Kidney glomerular epithelial cell (primary cell): ENCODE results near the gene HSP90AB1.

Source experiments
- DNase-seq: peaks from one replicate; lab custom pipeline; 2025; lab: John Stamatoyannopoulos, UW

HSP90AB1 gene

DNA sequence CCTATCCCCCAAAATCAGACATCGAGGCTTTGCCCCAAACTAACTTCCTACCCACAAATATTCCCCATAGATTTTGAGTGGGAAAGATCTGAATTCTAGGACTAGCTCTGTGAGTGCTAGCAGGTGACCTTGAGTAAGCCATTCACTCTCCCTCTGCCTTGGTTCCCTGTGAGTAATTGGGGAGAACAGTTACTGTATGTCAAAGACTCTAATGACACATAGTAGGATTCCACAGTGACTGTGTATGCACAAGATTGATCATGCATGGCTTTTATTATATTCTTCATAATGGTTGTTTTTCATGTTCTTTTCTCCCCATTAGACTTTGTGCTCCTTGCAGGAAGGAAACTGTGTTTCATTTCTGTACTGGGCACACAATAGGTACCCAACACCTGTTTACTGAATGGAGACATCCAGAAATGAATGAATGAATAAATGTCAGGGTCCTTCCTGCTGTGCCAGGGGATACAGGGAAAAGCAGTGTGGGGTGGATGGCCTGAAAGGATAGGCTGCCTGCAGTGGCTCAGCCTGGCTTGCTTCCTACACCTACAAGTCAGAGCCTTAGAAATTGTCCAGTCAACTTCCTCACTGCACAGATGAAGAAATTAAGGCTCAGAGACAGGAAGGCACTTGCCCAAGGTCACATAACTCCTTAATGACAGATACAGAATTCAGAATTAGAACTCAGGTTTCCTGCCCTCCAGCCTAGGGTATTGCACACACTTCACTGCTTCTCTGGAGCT, 22.4 kb downstream of the HSP90AB1 start:
- DNase-seq, result no peak

- no peak for DNase-seq
Measured at GRCh38 chr6:44269921-44270525, 23.1 kb downstream of the HSP90AB1 start, which contains the start of gene TMEM151B. Gene TMEM151B, plus strand, starts transcription at chr6:44270450. Its CDS starts 293 bp downstream, at chr6:44270743.

DNA sequence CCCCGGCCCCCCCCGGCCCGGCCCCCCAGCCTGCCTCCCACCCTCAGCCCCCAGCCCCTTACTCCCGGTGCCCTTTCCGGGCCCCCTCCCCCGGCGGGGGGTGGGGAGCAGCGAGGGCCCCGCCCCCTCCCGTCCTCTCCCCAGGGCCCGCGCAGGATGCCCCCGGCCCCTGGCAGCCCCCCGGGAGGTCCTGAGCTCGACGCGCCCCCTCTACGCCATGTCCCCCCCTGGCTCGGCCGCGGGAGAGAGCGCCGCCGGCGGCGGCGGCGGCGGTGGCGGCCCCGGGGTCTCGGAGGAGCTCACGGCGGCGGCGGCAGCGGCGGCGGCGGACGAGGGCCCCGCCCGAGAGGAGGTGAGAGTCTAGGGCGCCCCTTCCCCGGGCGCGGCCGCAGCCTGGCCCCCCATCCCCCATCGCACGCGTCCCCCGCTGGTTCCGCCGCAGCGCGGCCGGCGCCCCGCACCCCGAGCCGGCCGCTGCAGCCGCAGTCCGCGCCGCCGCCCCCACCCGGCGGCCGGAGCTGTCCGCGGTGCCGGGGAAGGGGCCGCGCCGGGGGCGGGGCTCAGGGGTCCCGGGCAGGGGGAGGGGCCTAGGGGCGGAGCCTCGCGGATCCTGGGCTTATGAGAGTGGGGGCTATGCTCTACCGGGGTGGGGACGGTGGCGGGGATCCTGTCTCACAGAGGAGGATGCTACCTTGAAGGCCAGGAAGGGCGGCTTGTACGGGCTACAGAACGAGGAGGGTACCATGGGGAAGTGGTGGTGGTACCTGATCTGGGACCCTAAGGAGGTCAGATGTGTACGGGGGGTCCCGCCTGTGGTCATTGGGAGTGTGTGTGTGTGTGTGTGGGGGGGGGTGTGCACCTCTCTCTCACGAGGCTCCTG, 23.9 kb downstream of the HSP90AB1 start:
- DNase-seq, result no peak

DNA sequence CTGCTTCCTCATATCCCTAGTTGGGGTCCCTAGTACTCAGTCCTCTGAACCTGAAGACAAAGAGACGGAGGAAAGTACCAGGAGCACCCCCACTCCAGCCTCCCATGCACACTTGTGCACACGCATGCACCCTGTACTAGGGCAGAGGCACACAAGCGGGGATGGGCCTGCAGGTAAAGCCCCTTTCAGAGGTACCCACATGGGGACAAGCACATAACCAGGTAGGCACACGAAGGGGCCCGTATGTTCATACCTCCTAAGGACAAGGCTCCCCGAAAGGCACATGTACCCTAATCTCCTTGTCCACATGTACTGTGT, 24.5 kb downstream of the HSP90AB1 start:
- DNase-seq, result no peak

GRCh38 chr6:44271914-44272313, 25.0 kb downstream of the HSP90AB1 start:
- no peak for DNase-seq

GRCh38 chr6:44272529-44272928, 25.6 kb downstream of the HSP90AB1 start:
- DNase-seq, result no peak

GRCh38 chr6:44272999-44273566, 26.2 kb downstream of the HSP90AB1 start:
- DNase-seq, result no peak

GRCh38 chr6:44273617-44274016, 26.7 kb downstream of the HSP90AB1 start:
- no peak for DNase-seq

DNA sequence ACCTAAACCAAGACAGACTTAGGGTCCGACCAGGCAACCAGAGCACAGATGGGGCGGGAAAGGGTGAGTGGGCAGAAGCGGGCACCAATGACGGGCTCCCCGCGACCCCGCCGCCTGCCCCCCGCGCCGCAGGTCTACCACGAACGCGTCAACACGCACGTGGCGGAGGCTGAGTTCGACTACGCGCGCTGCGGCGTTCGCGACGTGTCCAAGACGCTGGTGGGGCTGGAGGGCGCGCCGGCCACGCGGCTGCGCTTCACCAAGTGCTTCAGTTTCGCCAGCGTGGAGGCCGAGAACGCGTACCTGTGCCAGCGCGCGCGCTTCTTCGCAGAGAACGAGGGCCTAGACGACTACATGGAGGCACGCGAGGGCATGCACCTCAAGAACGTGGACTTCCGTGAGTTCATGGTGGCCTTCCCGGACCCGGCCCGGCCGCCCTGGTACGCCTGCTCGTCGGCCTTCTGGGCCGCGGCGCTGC, 28.4 kb downstream of the HSP90AB1 start:
- DNase-seq, result no peak

DNA sequence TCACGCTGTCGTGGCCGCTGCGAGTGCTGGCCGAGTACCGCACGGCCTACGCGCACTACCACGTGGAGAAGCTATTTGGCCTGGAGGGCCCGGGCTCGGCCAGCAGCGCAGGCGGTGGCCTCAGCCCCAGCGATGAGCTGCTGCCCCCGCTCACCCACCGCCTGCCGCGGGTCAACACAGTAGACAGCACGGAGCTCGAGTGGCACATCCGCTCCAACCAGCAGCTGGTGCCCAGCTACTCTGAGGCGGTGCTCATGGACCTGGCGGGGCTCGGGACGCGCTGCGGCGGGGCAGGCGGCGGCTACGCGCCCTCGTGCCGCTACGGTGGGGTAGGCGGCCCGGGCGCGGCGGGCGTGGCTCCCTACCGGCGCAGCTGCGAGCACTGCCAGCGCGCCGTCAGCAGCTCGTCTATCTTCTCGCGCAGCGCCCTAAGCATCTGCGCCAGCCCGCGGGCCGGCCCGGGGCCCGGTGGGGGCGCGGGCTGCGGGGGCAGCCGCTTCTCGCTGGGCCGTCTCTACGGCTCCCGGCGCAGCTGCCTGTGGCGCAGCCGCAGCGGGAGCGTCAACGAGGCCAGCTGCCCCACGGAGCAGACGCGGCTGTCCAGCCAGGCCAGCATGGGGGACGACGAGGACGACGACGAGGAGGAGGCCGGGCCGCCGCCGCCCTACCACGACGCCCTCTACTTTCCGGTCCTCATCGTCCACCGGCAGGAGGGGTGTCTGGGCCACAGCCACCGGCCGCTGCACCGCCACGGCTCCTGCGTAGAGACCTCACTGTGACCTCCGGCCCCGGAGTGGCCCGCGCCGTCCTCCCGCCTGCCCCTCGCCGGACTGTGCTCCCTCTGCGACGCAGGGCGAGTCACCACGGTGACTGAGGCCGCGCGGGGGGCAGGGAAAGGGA, 29.1 kb downstream of the HSP90AB1 start:
- DNase-seq, result no peak

- no peak for DNase-seq
Measured at GRCh38 chr6:44276667-44277640, 30.1 kb downstream of the HSP90AB1 start.

DNA sequence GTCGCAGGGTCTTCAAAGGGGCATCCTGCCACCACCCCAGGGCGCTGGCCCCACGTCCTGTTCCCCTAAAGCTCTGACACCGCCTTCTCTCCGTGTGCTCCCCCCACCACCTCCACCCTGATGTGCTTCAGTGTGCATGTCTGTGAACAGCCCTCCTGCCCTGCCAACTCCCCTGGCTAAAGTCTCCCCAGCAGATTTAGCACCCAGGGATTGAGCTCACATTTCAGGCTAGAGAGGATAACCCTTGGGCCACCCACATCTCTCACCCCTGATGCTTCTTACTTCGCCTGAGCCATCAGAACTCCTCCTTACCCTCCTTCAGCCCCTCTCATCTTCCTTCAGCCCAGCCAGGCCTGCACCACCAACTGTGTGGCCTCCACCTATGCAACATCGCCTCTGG, 30.9 kb downstream of the HSP90AB1 start:
- no peak for DNase-seq

GRCh38 chr6:44278315-44278714, 31.4 kb downstream of the HSP90AB1 start:
- no peak for DNase-seq

DNA sequence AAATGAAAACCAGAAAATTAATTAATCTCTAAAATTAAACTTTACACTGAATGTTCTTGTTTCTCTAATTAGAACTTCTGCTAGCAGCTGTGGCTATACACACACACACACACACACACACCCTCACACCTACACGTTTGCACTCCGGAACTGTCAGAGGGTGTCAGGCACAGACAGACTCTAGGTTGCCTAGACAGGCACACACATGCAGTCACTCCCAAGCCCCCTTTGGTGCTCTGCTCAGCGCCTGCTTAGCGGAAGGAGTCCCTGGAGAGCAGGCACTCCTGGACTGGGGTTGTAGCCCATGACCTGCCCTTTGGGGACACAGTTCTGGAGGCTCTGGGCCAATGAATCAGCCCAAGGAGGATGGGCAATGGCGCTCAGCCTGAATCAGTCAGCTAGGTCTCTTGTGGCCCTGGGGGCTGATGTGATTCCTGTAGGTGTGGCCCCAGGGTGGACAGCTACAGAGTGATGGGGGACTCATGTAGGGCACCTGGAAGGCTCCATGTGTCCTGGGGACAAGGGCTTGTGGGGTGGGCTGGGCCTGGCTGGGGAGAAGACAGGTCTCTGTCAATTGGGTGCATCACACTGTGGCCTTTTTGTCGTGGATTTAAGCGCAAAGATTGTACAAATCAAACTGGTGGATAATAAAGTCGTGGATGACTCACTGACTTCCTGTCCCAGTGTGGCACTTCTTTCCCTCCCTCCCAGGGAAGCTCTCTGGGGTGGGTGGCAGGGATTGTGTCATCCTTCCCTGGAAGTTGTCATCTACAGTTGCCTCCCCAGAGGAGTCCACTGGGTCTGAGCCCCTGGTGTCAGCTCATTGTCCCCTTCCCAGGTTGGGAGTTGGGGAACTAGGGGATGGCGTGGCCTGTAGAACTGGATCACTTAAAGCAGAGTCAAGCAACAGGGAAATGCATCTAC, 32.1 kb downstream of the HSP90AB1 start:
- DNase-seq, result no peak

- no peak for DNase-seq
Measured at GRCh38 chr6:44284121-44284520, 37.2 kb downstream of the HSP90AB1 start.

DNA sequence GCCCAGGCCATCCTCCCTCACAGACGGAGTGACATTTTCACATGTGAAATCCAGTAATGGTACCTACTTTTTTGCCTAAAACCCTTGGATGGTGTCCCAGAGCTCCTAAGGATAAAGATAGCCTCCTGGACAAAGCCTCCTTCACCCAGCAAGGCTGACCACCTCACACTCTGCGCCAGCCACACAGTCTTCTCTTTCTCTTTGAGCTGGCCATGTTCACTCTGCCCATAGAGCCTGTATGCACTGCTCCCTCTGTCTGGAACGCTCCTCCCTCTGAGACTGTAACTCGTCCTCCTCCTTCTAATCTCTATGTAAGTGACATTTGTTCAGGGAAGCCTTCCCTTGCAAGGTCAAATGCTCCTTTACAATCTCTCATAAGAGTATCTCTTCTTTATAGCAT, 38.0 kb downstream of the HSP90AB1 start:
- DNase-seq, result no peak

DNA sequence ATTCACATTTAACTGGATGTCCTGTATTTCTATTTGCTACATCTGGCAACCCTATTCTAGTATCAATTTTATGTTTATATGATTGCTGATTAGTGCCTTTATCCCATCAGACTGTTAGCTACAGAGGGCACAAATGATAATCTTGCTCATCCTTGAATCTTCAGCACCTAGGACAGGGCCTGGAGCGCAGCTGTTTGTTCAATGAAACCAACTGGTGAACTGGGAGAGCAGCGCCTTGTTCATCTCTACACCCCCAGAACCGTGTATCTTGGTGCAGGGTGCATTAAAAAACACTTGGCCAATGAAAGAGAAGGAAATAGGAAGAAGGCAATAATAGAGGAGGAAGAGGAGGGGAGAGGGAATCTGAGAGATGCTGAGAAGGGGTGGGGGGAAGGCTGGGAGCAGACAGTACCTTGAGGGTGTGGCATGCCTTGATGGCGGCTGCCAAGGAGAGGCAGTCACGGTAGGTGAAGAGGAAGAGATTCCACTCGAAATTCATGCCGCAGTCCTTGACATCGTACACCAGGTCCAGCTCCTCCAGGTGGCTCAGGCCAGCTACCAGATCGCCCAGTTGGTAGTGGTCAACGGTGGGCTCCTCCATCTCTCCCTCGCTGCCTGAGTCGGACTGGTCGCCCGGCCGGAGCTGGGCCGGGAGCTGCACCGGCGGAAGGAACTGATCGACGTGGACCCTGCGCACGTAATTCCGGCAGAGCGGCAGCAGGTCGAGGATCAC, 38.8 kb downstream of the HSP90AB1 start:
- peak; percentile 27 for DNase-seq

DNA sequence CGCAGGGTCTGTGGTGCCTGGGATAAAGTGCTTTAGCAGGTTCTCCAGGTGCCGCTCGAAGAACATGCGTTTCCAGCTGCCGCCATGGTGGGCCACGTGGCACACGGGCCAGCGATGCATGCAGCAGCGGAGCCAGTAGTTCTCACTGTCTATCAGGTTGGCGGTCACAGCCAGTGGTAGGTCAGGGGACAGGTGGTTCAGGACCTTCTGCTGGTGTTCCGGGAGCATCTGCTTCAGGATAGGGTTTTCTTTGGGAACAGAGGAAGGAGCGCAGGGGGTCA, 39.3 kb downstream of the HSP90AB1 start:
- DNase-seq, result no peak

DNA sequence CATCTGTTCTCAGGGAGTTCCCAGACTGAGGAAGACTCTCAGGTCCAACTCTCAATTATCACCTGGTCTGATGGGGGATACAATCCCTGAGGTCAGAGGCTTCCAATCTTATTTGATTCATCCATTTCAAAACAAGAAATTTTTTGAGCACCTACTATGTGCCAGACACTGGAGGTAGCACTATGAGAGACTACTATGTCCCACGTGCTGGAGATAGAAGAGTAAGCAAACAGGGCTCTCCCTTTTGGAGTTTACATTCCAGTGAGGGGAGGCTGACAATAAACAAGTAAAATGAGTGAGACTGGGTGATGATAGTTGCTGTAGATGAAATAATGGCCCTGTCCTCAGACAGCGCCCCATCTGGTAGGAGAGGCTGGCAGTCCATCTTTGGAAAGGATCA, 39.8 kb downstream of the HSP90AB1 start:
- DNase-seq, result no peak
